Right lobe of liver (tissue), 4 donors: ENCODE measurements around the gene TNFRSF14.
A peak's percentile ranks its signal among the peaks of the same experiment; 100 is the strongest.

Source experiments
- CTCF ChIP-seq, 4 donors: fragments of 200-600 bp in 3 of 4; fragments of 450-650 bp in 1 of 4; IDR thresholded peaks; one replicate each; pipeline versions ENCODE4 v1.5.1 to v1.8.0; 2016 to 2022; ENCODE audit warnings: antibody characterized with exemption in 4 of 4, mild to moderate bottlenecking in 2 of 4
- POLR2A ChIP-seq: fragments of 450-650 bp; IDR thresholded peaks from one replicate; pipeline ENCODE4 v1.6.1; 2017; ENCODE audit warnings: antibody characterized with exemption, mild to moderate bottlenecking
- donor health status: DM: no; HTN: no; CAD: no.
- donor health status: DM: no; HTN: no; CAD: no.
- donor health status: DM: no; HTN: yes; CAD: no.

- no peak for TF ChIP-seq POLR2A
- peak in 2 of 4 donors; percentile 8 to 13 for TF ChIP-seq CTCF (IDR thresholded peaks at IDR 0.05)
Measured at GRCh38 chr1:2539312-2539907, 16.8 kb upstream of the TNFRSF14 start.
